HG02588 (cell line): ENCODE measurements around the gene PARD3B.

Experiments used
- ATAC-seq: cut with Tn5 transposase; IDR thresholded peaks from one replicate; pipeline ENCODE4 v1.9.1; 2021; ENCODE audit warnings: mild to moderate bottlenecking, moderate library complexity; ENCODE audit not compliant: unreplicated experiment

Gene PARD3B

GRCh38 chr2:204544961-204545860 is at the start of gene PARD3B:
PARD3B (plus strand) TSS chr2:204545475; CDS start chr2:204546000, 525 bp downstream.
- ATAC-seq: peak; percentile 67

DNA sequence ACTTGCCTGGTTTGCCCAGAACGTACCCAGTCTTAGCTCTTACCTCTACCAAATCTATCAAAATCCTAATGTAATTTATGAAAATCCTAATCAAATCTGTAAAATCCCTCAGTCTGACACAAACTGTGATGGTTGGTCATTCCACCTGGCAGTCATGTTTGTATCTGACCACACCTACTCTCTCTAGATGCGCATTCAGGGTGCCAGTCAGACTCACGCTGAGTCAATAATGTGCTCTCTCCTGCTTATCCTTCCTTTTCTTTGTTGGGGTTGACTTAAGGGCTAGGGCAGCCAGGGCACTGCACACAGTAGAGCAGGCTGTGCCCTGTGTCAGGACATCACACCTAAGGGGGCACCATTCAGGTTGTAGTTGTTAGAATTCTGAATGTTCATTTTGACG is 48.5 kb upstream of the PARD3B start:
- no peak for ATAC-seq

GRCh38 chr2:204497855-204498254 is 47.4 kb upstream of the PARD3B start:
- no peak for ATAC-seq

- no peak for ATAC-seq
Observed at GRCh38 chr2:204498291-204498690, 47.0 kb upstream of the PARD3B start.

DNA sequence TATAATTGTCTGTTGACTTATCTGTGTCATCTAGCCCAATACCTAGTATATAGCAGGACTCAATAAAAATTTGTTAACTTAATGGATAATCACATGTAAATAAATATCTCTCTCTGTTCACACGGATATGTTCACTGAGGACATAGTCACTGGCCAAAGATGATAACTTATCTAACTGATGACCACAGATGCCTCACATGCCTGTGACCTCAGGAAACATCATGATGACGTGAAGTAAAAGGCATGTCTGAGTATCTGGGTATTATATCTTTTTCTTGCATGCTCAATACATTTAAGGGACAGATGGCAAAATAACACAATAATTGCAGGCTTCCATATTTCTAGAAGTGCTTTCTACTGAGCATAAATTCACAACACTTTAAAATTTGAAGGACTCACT is 41.4 kb upstream of the PARD3B start:
- no peak for ATAC-seq

GRCh38 chr2:204504594-204504993 is 40.7 kb upstream of the PARD3B start:
- ATAC-seq: no peak

DNA sequence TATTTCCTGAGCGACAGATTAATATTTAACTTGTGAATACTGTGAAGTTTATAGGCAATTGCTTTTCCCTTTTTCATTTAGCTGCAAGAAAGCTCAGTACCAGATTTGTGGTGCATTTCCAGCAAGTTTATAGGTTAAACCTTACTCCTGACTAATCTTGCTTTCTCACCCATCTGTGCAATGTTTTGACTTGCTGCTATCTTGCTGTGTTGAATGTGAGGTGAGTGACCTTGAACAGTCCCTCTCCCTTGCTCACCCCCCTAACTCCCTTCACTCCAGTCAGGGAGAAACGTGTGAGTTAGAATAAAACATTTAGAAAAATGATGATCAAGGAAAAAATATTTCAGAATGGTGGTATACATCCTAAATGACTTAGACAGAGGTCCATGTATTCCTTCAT is 39.8 kb upstream of the PARD3B start:
- no peak for ATAC-seq

GRCh38 chr2:204505946-204506345 is 39.3 kb upstream of the PARD3B start:
- ATAC-seq: no peak

- no peak for ATAC-seq
Observed at GRCh38 chr2:204507636-204508035, 37.6 kb upstream of the PARD3B start.

GRCh38 chr2:204510709-204511420 is 34.4 kb upstream of the PARD3B start:
- ATAC-seq: no peak

- no peak for ATAC-seq
Observed at GRCh38 chr2:204514439-204514838, 30.8 kb upstream of the PARD3B start.

- no peak for ATAC-seq
Observed at GRCh38 chr2:204515416-204515815, 29.9 kb upstream of the PARD3B start.

- ATAC-seq: no peak
Observed at GRCh38 chr2:204517154-204517553, 28.1 kb upstream of the PARD3B start.

GRCh38 chr2:204529795-204530463 is 15.3 kb upstream of the PARD3B start:
- ATAC-seq: no peak

- no peak for ATAC-seq
Observed at GRCh38 chr2:204530464-204530805, 14.8 kb upstream of the PARD3B start.

- no peak for ATAC-seq
Observed at GRCh38 chr2:204533629-204534370, 11.5 kb upstream of the PARD3B start.

- no peak for ATAC-seq
Observed at GRCh38 chr2:204535356-204535755, 9.9 kb upstream of the PARD3B start.

DNA sequence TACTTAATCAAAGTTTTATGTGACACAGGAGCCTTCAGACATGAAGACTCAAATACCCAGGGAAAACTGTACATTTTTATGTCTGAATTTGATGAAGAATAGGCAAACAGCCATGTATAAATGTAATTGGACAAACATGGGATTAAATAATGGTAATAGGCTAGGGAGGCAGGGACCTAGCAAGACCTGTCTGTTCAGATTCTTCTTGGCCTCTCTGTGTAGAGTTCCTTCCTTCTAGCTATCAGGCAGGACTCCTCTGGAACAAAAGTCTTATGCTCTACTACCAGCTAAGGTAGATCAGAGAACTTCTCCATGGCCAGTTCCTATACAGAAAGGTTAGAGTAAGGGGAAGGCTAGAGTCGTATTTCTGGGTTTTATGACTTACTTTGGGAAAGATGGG is 9.5 kb upstream of the PARD3B start:
- ATAC-seq: no peak

DNA sequence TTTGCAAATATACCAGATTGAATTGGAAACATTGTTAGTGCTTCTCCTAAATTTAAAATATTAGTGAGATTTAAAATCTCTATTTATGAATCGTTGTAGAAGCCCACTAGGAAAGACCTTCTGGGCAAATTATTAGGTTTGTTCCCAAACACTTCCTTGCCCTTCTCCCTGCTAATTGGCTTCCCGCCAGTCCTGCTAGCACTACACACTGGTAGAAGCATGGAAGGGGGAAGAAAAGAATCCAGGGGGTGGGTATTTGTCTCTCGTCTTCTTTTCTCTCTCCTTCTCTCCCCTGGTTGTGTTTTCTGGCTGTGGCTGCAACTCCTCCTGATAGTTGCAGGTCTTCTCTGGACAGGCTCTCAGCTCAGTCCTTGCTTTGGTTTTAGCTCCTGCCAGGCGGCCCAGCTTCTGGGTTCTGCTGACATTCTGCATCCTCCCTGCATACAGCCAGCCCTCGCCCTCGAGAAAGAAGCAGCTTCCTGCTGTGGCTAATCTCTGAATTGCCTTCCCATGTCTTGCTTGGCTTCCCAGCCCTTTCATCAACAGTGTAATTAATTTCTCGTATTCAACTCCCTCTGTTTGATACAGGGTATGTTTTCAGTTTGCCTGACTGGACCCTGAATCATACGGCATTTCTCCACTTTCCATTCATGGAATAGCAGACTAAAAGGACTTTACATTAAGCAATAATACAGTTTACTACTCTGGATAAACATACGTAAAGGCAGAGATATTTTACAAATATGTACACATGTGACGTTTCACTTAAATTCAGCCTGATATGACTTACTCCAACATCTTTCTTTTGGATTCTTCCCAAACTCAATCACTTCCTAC is 6.9 kb upstream of the PARD3B start:
- ATAC-seq: no peak

GRCh38 chr2:204539019-204539385 is 6.3 kb upstream of the PARD3B start:
- ATAC-seq: no peak
